Renal pelvis (tissue), 4 donors: ENCODE measurements around the gene PPP4R2. TPM values are rescaled to one million over a fixed set of nuclear protein-coding genes. Genes with fewer than 3 reads are reported as not detected.
"Not testable (repeated sequence)": the region's sequence is repeated elsewhere in the genome, so short reads cannot be mapped to it uniquely, and the experiment has no call there.

Experiments used
- DNase-seq: peaks from one replicate; pipeline ENCODE4 v3.0.0-alpha.2; 2013
- polyA plus RNA-seq, 3 donors: library from polyadenylated mRNA; unstranded; fragments of 120-200 nt; gene quantifications; one replicate each; pipeline ENCODE4 v1.2.1, GENCODE V29; 2013; ENCODE audit not compliant: insufficient read length in 3 of 3

Gene PPP4R2
- polyA plus RNA-seq, 3 donors = 83.2 to 100 (median 85.9) TPM

DNA sequence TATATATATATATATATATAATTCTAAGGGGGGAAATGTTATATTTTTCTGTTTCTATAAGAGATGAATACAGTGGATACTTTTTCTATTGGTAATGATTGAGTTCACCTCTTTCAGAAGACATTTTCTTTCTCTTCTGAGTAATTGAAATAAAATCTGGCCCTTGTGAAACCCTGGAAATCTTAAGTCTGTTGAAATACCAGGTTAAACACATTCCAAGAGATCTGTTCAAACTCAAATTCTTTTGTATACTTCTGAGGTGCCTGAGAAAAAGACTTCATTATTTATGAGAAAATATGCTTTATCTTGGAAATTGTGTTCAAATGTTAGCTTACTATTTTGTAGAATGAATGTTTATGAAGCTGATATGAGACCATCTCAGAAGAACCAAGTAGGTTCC, 69.6 kb downstream of the PPP4R2 start:
- DNase-seq = not testable (repeated sequence)

GRCh38 chr3:73068419-73068818, 71.8 kb downstream of the PPP4R2 start:
- DNase-seq = no peak

- no peak for DNase-seq
Measured at GRCh38 chr3:73069187-73069586, 72.6 kb downstream of the PPP4R2 start.

DNA sequence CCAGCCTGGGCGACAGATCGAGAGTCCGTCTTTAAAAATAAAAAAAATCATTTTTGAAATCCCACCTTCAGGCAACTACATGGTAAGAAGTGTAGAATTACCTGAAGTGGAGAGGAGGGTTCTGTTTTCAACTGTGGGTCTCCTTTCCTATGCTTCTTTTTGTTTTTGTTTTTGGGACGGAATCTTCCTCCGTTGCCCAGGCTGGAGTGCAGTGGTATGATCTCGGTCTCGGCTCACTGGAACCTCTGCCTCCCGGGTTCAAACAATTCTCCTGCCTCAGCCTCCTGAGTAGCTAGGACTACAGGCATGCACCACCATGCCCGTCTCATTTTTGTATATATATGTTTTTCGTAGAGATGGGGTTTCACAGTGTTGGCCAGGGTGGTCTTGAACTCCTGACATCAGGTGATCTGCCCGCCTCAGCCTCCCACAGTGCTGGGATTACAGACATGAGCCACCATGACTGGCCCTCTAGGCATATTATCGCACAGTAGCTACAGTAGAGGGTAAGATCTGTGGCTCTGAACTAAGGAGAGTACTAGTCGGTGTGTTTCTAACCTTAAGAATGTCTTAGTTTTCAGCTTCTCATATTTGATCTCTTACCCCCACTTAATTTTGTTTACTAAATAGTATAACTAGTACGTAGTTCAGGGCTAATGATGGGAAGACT, 73.3 kb downstream of the PPP4R2 start:
- no peak for DNase-seq

DNA sequence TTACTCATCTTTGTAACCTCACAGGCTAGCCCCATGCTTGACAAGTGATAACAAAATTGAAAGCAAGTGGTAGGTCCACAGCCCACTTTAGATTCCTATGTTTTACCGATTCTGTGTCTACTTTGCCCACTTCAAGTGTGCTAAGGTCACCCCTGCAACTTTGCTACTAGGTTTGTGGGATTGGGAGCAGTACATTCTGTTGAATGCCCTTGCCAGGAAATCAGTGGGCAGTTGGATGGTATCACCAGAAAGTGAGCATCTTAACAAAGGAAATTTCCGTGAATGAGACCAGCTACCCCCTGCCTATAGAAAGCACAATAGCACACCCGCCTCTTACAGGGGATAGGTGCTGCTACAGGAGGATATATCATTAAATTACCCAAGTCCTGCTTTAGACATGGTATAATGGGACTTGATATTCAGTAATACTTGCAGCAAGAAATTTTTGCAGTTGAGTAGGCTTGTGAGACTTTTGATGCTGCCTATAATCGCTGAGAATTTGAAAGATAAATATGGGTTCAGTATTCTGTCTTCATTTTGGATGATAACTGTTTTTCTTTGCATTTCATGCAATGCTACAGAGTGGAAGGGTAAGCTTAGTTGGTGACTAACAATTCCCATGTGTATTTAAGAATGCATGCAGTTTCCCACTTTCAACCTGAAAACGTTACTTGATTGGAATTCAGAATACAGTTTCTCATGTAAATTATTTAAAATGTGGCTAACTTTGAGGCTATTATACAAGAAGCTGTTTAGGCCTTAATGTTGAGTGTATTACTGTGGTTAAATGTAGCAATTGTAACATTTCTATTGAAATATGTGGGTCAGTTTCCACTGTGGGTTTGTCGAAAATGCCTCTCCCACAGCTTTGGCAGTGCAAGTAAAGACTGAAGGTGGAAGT, 74.3 kb downstream of the PPP4R2 start:
- no peak for DNase-seq

GRCh38 chr3:73071952-73072351, 75.3 kb downstream of the PPP4R2 start:
- DNase-seq = no peak

DNA sequence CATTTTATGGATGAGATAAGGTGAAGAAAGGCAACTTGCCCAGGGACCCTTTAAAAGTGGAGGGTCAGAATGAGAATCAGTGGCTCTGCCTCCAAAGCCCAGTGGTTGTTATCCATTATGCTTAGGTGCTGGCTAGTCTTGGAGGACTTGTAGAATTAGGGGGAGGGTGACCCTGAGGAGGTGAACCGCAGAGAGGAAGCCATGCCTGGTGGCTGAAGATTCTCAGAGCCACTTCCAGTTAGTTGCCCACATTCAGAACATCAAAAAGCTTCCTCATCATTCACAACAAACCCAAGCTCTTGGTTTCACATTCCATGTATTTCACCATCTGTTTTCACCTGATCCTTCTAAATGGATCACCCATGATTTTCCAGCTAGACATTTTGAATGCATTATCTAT, 76.0 kb downstream of the PPP4R2 start:
- no peak for DNase-seq

DNA sequence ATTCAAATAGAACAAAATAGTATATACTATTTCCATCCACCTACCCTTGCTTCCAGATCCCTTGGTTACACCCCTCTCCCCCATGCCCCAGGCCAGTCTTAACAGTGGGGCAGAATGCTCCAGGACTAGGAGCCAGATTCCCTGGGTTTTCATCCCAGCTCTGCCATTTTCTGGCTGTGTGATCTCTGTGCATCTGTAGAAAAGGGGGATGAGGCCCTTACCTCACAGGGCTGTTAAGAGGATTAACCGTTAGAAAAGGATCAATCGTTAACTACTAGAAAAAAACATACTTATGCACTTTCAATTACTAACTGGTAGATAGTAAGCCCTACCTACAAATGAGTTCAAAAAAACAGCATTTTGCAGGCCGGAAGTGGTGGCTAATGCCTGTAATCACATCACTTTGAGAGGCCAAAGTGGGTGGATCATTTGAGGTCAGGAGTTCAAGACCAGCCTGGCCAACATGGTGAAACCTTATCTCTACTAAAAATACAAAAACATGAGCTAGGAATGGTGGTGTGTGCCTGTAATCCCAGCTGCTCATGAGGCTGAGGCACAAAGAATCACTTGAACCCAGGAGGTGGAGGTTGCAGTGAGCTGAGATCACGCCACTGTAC, 76.6 kb downstream of the PPP4R2 start:
- no peak for DNase-seq

- DNase-seq = no peak
Measured at GRCh38 chr3:73074781-73075180, 78.2 kb downstream of the PPP4R2 start.

- no peak for DNase-seq
Measured at GRCh38 chr3:73080216-73080966, 83.8 kb downstream of the PPP4R2 start.

- DNase-seq = no peak
Measured at GRCh38 chr3:73081140-73081539, 84.5 kb downstream of the PPP4R2 start.

- DNase-seq = no peak
Measured at GRCh38 chr3:73084170-73084569, 87.6 kb downstream of the PPP4R2 start.

GRCh38 chr3:73086071-73086494, 89.5 kb downstream of the PPP4R2 start:
- DNase-seq = peak; percentile 28

DNA sequence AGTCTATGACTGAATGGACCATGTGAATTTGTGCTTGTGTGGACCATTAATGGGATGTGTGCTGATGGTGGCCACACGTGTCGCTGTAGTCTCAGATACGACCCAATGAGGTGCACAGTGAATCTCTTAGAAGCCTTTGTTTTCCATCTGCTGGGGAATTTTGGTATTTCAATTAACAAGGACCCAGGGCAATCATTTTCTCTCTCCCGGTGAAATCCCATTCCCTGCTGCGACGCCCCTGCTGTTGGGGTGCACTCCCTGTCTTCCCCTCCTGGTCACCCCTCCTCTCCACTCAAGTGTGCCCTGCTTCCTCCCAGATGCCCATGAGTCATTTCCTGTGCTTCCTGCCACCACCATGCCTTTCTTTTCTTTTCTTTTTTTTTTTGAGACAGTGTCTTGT, 97.5 kb downstream of the PPP4R2 start:
- no peak for DNase-seq

GRCh38 chr3:73094951-73095350, 98.3 kb downstream of the PPP4R2 start:
- no peak for DNase-seq

DNA sequence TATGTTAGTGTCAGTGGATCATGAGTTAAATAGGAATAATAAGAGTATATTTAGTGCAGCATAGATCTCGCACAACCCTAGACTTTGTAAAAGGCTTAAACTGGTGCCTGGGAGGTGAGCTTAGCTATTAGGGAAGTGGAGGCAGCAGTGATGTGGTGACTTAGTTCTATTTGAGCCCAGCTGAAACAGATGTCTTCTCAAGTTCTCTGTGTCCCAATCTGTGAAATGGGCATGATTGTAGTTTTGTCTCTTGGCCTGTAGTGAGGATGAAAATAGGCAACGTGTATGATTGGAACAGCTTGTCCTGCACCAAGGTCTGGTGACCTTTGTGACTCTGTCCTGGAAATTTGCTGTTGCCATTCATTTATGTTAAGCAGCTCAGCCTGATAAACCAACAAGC, 99.6 kb downstream of the PPP4R2 start:
- DNase-seq = no peak

DNA sequence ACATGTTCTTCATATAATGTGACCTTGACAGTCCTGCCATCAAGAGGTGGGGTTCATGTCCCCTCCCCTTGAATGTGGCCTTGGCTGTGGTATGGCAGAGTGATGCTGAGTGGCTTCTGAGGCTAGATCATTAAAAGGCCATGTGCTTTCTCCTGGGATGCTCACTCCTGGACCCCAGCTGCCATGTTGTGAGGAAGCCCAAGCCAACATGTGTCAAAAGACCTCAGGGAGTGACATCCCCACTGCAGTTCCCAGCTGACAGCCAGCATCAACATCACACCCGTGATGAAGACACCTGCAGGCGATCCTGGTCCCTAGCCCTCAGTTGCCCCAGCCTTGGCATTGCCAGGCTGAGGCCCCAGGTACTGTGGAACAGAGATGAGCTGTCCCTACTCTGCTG, 101.4 kb downstream of the PPP4R2 start:
- DNase-seq = no peak

GRCh38 chr3:73098873-73099272, 102.3 kb downstream of the PPP4R2 start:
- no peak for DNase-seq

GRCh38 chr3:73100741-73101559, 104.3 kb downstream of the PPP4R2 start:
- peak; percentile 87 for DNase-seq

- no peak for DNase-seq
Measured at GRCh38 chr3:73101881-73102280, 105.3 kb downstream of the PPP4R2 start.

DNA sequence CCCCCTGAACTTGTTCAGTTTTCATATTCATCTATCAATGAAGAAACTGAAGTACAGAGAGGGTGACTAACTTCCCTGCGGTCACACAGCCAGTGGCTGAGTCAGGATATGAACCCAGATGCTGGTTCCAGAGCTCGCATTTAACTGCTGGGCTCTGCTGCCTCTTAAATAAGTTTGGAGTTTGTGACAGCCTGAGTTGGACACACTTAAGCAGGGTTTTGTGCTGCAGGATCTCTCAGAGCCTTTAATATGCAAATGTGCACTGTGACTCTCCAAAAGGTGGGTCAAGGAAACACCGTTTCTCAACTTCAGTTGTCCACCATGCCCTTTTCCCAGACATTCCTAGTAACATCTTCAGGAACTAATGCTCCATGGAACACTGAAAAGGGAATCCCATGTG, 110.6 kb downstream of the PPP4R2 start:
- no peak for DNase-seq
